Muscle of leg (tissue), 16 donors: ENCODE data around the gene HPN. TPM values are rescaled to one million over a fixed set of nuclear protein-coding genes. Genes with fewer than 3 reads are reported as not detected.
A peak's percentile ranks its signal among the peaks of the same experiment; 100 is the strongest.
"Not testable (repeated sequence)": the region's sequence is repeated elsewhere in the genome, so short reads cannot be mapped to it uniquely, and the experiment has no call there.

Experiments
- DNase-seq: peaks from one replicate; pipeline ENCODE4 v3.0.0; 2013
- H3K27ac ChIP-seq: one replicate; pipeline ENCODE4 v1.5.1; 2013; ENCODE audit warnings: mild to moderate bottlenecking, low read length, control low read depth
- H3K27me3 ChIP-seq: one replicate; pipeline ENCODE4 v1.6.1; 2013; ENCODE audit warnings: low read length; ENCODE audit not compliant: control insufficient read depth, insufficient read depth
- H3K36me3 ChIP-seq: one replicate; pipeline ENCODE4 v1.6.1; 2013; ENCODE audit warnings: low read length; ENCODE audit not compliant: control insufficient read depth, insufficient read depth
- H3K4me1 ChIP-seq: one replicate; pipeline ENCODE4 v1.6.1; 2013; ENCODE audit warnings: low read length; ENCODE audit not compliant: control insufficient read depth, insufficient read depth
- H3K4me3 ChIP-seq: one replicate; pipeline ENCODE4 v1.5.1; 2013; ENCODE audit warnings: low read length, control low read depth
- H3K9me3 ChIP-seq: replicated peaks from 2 replicates; pipeline ENCODE4 v1.6.1; 2013; ENCODE audit warnings: low read depth, low read length; ENCODE audit not compliant: control insufficient read depth
- WGBS: methylation state at CpG from one replicate; pipeline ENCODE4 v1.1.5; 2013; ENCODE audit warnings: missing lambda C conversion rate; ENCODE audit not compliant: insufficient coverage; 5-methylcytosine and 5-hydroxymethylcytosine counted together
- long read RNA-seq, 11 donors: transcript quantifications; one replicate each; lab custom pipeline, GENCODE V29; 2026
- polyA plus RNA-seq, 8 donors: library from polyadenylated mRNA; unstranded; fragments of 120-200 nt; gene quantifications; one replicate each; pipeline versions ENCODE4 v1.2.1 to v1.2.3, GENCODE V29; 2013; ENCODE audit warnings: inconsistent platforms in 1 of 8, low replicate concordance in 1 of 8; ENCODE audit not compliant: insufficient read length in 8 of 8, insufficient read depth in 1 of 8
- total RNA-seq: library from RNA; stranded (reverse); fragments of 120-200 nt; gene quantifications from one replicate; pipeline ENCODE4 v1.2.4, GENCODE V29; 2013

HPN gene
- 0.13 TPM for total RNA-seq
- polyA plus RNA-seq = 10 to 100 TPM in 1 of 8 donors, 1 to 10 TPM in 1, under 1 TPM in 5, not detected in 1; 0.14 to 15.6 (median 0.50) TPM
- long read RNA-seq, donor 1 = 0 reads
- long read RNA-seq, donor 2 = 0 reads
- long read RNA-seq, donor 3 = 0 reads
- long read RNA-seq, donor 4 = 0 reads
- long read RNA-seq, donor 5 = 0 reads
- long read RNA-seq, donor 6 = 0 reads
- long read RNA-seq, donor 7 = 0 reads
- long read RNA-seq, donor 8 = 0 reads
- long read RNA-seq, donor 9 = 0 reads
- long read RNA-seq, donor 10 = 0 reads
- long read RNA-seq, donor 11 = 0 reads

DNA sequence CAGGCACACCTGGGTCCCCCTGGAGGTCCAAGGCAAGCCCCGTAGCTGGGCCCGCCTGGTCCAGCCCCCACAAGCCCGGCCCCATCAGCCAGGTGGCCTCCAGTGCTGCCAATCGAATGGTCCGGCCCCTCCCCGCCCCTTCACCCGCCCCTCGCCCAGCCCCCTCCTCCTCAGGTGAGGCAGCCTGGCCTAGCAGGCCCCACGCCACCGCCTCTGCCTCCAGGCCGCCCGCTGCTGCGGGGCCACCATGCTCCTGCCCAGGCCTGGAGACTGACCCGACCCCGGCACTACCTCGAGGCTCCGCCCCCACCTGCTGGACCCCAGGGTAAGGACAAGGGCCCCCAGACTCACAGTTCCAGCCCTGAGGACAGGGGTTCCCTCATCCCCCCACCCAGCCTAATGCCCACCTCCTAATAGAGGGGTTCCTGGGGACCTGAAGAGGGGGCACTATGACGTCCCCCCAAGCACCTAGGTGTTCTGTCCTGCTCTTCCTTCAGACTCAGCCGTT is at the start of gene HPN:
HPN (plus strand) TSS at position 174 of the 508 bp plus-strand sequence. CDS start 786 bp downstream, outside the sequence.
- Histone ChIP-seq H3K9me3 (no peaks in the 10 kb centered on the region), H3K27ac (no peak within 1 kb of the TSS), H3K4me1 (peaks cover 28% of the 10 kb centered on the region), H3K4me3 (no peak within 1 kb of the TSS), H3K27me3 (peaks cover 40% of the 10 kb centered on the region), H3K36me3 (no peaks in the 10 kb centered on the region)
- WGBS = 36% methylated on average over 15 of the region's 19 CpGs
- no peak for DNase-seq

DNA sequence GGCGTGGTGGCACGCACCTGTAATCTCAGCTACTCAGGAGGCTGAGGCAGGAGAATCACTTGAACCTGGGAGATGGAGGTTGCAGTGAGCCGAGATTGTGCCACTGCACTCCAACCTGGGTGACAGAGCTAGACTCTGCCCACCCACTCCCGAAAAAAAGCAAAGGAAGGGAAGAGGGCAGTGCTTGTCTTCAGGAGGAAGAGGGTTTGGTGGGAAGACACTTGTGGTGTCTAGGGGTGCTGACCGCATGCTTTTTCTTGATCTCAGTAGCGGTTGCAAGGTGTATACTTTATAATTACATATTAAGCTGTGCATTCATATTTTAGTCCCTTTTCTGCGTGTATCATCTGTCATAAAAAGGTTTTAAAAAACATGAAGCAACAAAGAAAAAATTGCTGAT is 48.9 kb upstream of the HPN start:
- 88% methylated on average over 1 of the region's 7 CpGs for WGBS

DNA sequence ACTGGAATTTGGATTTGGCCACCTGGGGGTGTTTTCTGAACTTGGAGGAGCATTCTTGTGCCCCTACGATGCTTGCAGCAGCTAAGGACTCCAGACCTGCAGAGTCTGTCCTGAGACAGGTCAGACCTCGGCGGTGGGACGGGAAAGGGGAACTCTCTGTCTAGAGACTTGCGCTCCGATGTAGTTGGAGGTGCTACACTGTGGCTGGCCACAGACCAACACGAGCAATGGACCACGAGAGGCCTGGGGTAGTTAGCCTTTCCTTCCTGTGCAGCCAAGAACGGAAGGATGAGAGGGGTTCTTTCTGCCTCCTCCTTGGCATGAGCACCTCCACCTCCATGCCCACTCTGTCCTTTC is 47.3 kb upstream of the HPN start:
- Histone ChIP-seq H3K36me3 (no peaks in the 10 kb centered on the region), H3K4me1 (peaks cover 15% of the 10 kb centered on the region), H3K27me3 (no peaks in the 10 kb centered on the region), H3K27ac (peak overlapping the region; percentile 86), H3K9me3 (peaks cover 2% of the 10 kb centered on the region), H3K4me3 (no peak overlapping the region)
- no peak for DNase-seq
- 76% methylated on average over 9 of the region's 9 CpGs for WGBS

More for the DNA sequence above, 48.9 kb upstream of the HPN start:
- H3K4me3 ChIP-seq, H3K27me3 ChIP-seq, H3K9me3 ChIP-seq, H3K27ac ChIP-seq, DNase-seq, H3K36me3 ChIP-seq, H3K4me1 ChIP-seq: not testable (repeated sequence)

DNA sequence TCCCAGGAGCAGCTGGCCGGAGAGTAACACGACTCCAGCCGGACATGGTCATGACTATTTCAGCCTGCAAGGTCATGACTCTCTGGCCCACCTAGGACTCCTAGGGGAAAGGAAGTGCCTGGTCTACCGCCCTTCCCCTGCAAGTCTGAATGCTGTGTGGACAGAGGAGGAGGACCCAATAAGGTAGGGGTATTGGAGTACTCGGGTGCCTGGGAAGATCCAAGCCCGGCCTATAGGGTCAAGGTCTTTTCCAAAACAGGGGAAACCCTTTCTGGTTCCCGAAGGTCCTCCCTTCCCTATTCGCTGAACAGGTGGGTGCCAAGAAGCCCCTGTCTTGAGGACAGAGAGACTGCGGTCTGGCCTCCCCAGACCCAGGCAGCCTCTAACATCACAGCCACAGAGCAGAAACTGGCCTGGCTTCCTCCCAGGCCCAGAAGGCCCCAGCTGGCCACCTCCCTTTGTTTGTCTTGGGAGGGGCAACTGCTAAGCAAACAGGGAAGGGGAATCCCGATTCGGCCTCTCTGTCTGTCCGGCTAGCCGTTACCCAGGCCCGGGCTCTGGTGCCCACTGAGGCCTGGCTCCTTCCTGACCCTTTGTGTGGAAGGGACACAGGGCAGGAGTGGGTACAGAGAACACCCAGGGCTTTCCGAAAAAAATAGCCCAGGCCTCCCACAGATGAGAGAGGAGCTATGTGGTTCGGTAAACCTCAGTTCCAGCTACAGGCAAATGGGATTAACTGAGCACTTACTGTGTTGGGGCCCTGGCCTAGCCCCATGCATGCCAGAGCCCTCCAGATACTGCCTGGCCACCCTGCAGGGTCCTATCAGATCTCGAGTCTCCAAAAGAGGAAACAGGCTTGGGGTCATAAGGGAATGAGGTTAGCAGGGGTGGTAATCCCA is 46.6 kb upstream of the HPN start:
- H3K4me1 ChIP-seq = peaks cover 21% of the 10 kb centered on the region
- H3K27me3 ChIP-seq = no peaks in the 10 kb centered on the region
- no peak for DNase-seq
- H3K4me3 ChIP-seq = no peak overlapping the region
- H3K36me3 ChIP-seq = no peaks in the 10 kb centered on the region
- 91% methylated on average over 12 of the region's 17 CpGs for WGBS
- H3K9me3 ChIP-seq = peaks cover 2% of the 10 kb centered on the region
- peak overlapping the region; percentile 86 for H3K27ac ChIP-seq

DNA sequence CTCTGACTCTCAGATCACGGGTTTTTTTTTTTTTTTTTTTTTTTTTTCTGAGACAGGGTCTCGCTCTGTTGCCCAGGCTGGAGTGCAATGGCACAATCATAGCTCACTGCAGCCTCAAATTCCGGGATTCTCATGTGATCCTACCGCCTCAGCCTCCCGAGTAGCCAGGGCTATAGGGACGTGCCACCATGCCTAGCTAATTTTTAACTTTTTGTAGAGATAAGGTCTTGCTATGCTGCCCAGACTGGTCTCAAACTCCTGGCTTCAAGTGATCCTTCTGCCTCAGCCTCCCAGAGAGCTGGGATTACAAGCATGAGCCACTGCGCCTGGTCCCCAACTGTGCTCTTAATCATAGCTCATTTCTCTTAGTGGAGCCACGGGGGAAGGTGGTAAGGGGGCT is 46.0 kb upstream of the HPN start:
- Histone ChIP-seq H3K27me3 (no peaks in the 10 kb centered on the region), H3K4me1 (peaks cover 21% of the 10 kb centered on the region), H3K36me3 (no peaks in the 10 kb centered on the region), H3K9me3 (peaks cover 2% of the 10 kb centered on the region), H3K27ac (peak overlapping the region; percentile 86), H3K4me3 (no peak overlapping the region)
- DNase-seq = no peak
- WGBS = 74% methylated on average over 4 of the region's 8 CpGs

DNA sequence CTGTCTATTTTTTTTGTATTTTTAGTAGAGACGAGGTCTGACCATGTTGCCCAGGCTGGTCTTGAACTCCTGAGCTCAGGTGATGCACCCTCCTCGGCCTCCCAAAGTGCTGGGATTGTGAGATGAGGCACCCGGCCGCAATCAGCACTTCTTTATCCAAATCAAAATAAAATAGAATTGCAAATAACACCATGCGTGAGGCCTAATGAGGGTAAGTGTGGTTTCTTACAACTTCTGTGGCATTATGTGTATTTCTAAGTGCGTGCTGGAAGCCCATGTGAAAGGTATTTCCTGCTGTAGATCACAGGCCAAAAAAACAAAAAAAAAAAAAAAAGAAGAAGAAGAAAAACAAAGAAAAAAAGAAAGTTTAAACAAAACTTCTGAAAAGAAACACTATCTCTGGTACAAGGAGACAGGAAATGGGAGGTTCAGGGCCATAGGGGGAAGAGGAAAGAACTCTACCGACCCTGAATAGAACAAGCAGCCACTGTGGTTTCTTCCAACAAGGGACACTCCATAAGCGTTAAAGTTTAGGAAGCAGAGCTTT is 44.4 kb upstream of the HPN start:
- Histone ChIP-seq H3K9me3 (peaks cover 2% of the 10 kb centered on the region), H3K4me3 (no peak overlapping the region), H3K27ac (peak overlapping the region; percentile 67), H3K36me3 (no peaks in the 10 kb centered on the region), H3K27me3 (no peaks in the 10 kb centered on the region), H3K4me1 (peaks cover 34% of the 10 kb centered on the region)
- WGBS = no CpG with 5 or more reads among the region's 8 CpGs
- DNase-seq = no peak

DNA sequence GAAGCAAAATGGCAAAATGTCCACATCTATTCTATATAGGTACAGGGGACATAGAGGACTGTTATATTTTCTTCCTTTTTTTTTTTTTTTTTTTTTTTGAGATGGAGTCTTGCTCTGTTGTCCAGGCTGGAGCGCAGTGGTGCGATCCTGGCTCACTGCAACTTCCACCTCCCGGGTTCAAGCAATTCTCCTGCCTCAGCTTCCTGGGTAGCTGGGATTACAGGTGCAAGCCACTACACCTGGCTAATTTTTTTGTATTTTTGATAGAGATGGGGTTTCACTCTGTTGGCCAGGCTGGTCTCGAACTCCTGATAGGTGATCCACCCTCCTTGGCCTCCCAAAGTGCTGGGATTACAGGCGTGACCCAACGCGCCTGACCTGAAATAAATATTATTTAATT is 43.3 kb upstream of the HPN start:
- not testable (repeated sequence) for H3K27ac ChIP-seq, DNase-seq, H3K4me3 ChIP-seq, H3K36me3 ChIP-seq, H3K27me3 ChIP-seq, H3K9me3 ChIP-seq
- H3K4me1 ChIP-seq = peaks cover 36% of the 10 kb centered on the region
- WGBS = 80% methylated on average over 1 of the region's 7 CpGs

DNA sequence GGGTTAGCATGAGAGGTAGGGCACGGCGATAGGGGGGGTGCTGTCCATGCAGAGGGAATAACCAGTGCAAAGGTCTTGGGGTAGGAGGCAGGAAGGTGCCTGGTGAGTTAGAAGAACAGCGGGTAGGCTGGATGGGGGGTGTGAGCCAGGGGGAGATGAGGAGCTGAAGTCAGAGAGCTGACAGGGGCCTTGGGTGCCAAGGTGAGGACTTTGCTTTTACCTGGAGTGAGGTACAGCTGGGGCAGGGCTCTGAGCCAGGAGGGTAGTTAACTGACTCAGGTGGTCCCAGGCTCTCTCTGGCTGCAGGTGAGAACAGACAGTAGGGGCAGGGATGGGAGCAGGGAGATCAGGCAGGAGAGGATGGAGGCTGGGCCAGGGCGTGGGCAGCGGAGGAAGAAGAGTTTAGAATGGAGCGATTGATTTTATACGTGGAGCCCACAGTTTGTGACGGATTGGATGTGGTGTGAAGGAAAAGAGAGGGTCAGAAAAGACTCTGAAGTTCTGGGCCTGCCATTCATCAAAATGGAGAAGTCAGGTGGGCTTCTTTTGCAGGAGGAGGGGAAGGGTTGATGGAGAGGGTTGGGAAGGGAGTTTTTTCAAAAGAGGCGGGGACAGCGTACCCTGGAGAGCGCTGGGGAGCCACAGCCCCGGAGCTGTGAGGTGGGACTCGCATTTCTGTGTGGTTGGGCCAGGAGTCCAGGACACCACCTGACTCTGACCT is 42.6 kb upstream of the HPN start:
- peak overlapping the region; percentile 53 for H3K4me3 ChIP-seq
- H3K27ac ChIP-seq = peak overlapping the region; percentile 98
- H3K36me3 ChIP-seq = peaks cover 4% of the 10 kb centered on the region
- H3K9me3 ChIP-seq = peaks cover 2% of the 10 kb centered on the region
- H3K27me3 ChIP-seq = no peaks in the 10 kb centered on the region
- WGBS = 38% methylated on average over 13 of the region's 13 CpGs
- no peak for DNase-seq
- H3K4me1 ChIP-seq = peaks cover 41% of the 10 kb centered on the region

DNA sequence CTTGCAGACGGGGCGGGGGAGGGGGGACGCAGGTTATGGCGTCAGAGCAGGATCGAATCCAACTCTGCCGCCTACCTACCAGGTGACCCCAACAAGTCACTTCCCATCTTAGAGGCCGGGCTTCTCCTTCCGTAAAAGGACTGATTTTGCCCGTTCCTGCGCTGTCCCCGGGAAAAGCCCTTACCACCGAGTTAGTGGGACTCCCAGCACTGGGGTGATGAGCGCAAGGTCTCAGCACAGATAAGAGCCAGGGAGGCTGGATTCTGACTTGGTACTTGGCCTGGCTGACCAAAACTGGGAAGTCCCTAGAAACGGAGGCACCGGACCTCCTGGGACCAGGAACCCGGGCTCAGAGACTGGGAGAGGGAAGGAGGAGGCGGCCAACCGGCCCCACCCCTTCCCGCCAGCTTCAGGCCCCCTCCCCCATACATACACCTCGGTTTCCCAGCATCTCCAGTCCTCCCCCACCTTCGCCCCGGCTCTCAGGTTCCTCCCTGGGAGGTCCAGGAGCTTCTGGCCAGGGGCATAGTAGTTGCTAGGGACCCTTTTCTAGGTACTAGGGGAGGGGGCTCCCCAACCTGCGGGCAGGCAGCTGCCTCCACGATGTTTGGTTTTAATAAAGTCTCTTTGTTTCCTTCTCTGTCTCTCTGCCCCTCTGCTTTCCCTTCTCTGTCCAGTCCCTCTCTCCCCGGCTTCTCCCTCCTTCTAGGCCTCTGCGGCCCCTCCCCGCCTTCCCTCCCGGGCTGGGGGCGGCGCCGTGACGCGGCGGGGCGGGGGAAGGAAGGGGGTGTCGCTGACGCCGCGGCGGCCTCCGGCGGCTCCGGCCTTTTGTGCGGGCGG is 41.8 kb upstream of the HPN start, which contains the start of gene GRAMD1A:
GRAMD1A (plus strand) TSS at position 826 of the 840 bp plus-strand sequence. CDS start 156 bp downstream, outside the sequence.
- peak; percentile 96 for DNase-seq
- 0% methylated on average over 10 of the region's 45 CpGs for WGBS
- Histone ChIP-seq H3K27me3 (no peaks in the 10 kb centered on the region), H3K36me3 (peaks cover 8% of the 10 kb centered on the region), H3K4me3 (peak within 1 kb of the TSS; percentile 62), H3K4me1 (peaks cover 35% of the 10 kb centered on the region), H3K9me3 (peaks cover 2% of the 10 kb centered on the region), H3K27ac (peak within 1 kb of the TSS; percentile 98)
